GM18868 (cell line): Measurements from ENCODE around the gene MTMR1.

Source experiments
- ATAC-seq: cut with Tn5 transposase; IDR thresholded peaks from one replicate; pipeline ENCODE4 v1.9.1; 2021; ENCODE audit warnings: mild to moderate bottlenecking, moderate library complexity; ENCODE audit not compliant: unreplicated experiment

Gene MTMR1

DNA sequence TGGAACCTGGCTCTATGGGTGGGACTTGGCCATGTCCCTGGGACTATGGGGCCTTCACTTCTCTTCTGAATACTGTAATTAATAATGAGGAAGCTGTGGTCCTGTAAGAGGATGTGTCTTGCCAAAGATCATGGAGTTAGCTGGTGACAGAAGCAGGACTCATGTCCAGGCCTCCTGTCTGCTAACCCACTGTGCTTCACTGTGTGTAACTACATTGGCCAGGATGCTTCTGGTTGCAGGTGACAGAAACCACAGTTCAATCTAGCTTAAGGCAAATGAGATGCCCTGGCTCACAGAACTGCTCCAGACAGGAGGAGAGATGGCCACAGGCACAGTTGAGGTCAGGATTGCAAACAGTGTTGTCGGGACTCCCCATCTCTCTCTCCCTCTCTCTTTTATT, 3.1 kb downstream of the MTMR1 start:
- no peak for ATAC-seq

DNA sequence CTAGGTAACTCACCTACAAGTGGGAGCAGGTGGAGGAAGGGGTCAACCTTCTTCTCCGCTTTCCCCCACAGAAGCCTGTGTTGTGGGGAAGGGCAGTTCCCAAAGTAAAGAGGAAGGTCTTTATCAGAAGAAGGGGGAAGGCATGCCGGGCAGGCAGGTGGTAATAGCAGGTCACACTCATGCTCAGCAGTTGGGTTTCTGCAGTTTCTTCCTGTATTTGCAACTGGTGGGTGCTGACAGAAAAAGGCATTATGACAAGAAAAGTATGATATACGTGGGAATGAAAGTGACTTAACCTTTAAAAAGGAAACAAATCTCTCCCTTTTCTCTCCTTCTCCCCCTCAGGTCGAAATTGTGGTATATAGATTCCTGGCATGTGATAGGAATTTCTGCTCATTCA, 3.7 kb downstream of the MTMR1 start:
- ATAC-seq: no peak

DNA sequence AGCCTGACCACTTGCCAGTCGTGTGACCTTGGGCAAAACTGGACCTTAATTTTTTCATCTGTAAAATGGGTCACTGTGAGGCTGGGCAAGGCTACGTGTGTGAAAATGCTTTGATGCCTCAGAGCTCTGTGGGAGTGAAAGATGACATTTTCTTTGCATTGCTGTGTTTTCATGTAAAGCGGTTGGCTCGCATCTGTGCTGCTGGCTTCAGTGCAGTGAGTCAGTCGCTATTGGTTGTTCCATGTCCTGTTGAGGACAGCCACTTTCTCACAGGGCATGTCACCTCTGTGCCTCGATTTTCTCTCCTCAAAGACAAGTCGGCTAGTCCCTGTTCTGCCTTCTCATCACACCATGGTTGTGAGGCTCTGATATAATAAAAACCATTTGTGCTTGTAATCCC, 4.4 kb downstream of the MTMR1 start:
- ATAC-seq: no peak

DNA sequence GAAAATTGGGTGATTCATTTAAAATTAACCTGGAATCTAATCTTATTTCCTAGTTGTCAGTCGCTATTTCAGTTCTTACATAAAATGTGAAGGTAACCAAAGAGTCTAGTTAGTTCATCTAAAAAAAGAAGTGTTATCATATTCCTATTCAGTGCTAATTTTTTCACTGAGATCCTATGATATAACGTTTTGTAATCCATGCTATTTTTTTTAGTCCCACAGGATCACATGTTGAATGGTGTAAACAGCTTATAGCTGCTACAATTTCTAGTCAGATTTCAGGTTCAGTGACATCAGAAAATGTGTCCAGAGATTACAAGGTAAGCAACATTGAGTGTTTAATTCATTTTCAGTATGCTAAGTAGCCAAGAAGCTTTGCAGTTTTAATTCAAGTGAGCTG, 5.8 kb downstream of the MTMR1 start:
- ATAC-seq: no peak

DNA sequence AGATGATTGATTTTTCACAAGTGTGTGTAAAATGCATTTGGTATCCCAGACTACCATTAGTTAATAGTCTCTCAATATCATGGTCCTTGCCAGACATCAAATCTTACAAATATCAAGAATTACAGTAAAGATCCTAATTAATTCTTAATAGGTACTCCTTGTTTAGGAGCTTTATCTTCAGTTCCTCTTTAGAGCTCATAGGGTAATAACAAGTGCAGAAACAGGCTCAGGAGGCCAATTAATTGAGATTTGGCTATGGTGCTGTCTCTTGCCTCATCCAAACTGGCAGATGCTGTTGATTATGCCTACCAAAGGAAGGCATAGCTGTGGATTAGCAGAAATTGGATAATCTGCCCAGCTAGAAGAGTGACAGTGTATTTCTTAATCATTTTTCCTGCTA, 6.9 kb downstream of the MTMR1 start:
- ATAC-seq: no peak

DNA sequence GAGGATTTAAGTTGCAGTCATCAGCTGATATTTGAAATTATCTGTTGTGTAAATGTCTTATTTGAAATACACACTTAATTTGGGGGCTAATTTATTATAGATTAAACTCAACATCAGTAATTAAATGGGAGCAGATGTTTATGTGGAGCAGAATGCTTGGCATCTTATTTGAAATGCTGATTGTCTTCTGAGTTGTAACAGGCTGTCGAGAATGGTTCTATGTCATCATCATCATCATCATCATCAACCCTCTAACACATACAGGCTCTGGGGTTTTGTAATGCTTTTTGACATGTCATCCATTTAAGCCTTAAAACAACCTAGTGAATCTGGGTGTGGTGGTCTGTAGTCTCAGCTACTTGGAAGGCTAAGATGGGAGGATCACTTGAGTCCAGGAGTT, 8.2 kb downstream of the MTMR1 start:
- ATAC-seq: no peak

DNA sequence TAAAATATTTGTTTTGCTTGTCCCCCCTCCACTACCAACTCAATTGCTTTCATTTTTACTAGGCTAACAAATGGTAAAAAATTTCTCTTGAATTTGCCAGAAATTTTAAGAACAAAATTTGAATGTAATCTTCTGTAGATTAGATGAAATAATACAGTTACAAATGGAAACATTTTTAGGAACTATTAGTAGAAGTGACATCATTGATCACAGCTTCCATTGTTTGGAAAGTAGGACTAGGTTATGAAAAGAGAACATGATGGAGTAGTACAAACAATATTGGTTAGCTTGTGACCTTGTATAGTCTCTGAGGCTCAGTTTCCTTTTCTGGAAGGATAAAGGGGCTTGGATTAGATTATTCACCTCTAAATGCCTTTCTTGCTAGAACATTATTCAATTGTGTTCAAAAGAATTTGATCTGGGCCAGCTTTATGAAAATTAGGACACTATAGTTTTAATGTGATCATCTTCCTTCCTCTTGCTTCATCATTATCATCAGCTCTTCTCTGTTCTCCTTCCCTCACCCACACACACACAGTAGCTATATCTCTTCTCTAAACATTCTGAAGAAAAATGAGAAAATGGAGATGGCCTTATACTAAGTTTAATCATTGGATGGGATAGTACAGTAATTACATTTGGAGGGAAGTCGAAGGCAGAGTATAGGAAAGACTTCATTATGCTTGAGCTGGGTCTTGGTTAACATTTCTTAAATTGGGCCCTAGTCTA, 9.9 kb downstream of the MTMR1 start:
- no peak for ATAC-seq

DNA sequence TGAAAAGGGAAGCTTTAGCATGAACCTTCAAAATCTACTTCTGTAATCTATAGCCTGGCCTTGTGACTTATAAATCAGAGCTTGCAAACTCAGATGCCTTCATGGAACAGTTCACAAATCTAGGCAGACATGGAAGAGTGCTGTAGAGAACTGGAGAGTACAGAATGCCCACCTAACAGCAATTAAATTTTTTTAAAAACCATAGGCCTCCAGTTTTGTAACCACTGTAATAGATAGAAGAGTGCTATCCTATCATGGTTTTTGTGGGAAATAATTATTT, 10.4 kb downstream of the MTMR1 start:
- ATAC-seq: no peak

DNA sequence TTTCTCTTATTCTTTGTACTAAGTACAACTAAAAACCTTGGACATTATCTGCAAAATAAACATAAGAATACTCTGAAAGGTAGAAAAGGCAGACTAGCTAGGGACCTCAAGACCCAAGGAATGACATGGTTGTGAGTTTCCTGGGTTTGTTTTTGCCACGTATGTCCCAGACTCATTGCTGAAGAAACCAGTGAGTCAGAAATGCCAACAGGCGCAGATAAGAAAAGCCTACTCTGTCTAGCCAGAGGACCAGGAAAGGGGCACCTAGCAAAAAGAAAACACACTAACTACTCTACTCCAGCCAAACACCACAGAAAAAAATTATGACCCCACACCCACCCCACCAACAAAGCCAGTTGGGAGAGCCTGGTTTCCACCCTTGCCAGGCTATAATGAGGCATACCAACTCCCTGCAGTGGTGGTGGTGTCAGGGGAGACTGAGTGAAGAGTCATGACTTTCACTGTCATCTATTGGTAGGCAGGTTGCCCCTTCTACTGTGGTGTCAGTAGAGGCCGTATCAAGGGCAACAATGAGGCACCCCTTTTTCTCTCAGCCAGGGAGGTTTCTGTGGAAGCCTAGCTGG, 10.9 kb downstream of the MTMR1 start:
- ATAC-seq: no peak

DNA sequence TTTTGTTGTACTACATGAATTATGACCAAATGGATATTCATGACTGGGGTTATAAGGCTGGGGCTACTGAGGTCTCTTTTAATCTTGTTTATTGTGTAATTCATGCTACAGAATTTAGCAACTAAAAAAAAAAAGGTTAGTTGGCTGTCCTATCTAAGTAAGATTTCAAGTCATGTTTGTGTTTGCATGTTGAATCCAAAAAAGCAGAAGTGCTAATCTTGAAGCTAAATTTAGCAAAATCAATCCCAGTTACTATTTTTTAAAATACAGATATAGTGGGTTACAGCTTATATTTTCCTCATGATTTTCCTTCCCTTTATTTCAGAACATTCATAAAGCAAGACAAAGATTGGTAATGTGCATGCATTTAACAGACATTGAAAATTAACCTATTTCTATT, 19.4 kb downstream of the MTMR1 start:
- ATAC-seq: no peak

DNA sequence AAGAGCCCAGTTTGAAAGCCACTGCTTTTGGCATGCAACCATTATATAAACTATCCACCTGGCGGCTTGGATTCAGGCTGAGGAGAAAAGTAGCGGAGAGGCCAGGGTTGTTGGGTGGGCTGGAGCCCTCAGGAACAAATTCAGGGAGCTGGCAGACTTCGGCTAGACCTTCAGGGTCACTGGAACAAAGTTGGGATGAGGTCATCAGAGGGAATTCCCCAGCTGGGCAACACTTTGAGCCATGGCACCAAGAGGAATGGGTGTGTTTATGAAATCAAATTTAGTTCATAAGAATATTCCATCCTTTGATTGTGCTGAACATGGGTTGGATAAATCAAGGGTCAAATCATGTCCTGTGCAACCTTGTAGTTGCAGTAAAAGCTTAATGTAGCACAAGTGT, 22.0 kb downstream of the MTMR1 start:
- no peak for ATAC-seq

DNA sequence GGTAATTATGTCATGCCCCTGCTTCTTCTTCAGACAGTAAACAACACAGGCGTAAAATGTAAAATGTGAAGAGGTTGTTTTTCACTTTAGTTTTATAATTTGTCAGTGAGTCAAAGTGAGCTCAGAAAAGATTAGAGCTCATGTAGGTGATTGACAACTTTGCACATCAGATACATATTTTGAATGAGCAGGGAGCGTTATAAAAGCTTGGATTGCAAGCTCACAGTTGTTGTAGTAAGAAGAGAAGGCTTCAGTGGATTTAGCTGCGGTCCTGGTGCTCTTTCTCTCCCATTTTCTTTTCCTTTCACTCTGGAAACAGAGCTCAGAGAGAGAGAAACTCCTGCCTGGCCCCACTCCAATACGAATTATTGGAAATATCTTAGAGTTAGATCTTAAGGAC, 26.4 kb downstream of the MTMR1 start:
- no peak for ATAC-seq

DNA sequence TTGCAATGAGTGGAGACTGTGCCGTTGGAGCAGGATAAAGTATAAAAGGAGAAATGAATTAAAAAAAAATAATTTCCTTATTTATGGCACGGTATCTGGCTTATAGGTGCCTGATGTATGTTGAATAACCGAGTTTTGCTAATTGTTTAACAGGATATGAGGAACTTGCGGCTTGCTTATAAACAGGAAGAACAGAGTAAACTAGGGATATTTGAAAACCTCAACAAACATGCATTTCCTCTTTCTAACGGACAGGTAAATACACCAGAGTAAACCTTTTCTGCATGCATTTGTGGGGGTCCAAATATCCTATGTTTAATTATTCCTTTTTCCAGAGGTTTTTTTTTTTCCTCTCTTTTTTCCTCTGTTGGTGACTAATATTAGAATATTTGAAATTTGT, 36.8 kb downstream of the MTMR1 start:
- no peak for ATAC-seq

DNA sequence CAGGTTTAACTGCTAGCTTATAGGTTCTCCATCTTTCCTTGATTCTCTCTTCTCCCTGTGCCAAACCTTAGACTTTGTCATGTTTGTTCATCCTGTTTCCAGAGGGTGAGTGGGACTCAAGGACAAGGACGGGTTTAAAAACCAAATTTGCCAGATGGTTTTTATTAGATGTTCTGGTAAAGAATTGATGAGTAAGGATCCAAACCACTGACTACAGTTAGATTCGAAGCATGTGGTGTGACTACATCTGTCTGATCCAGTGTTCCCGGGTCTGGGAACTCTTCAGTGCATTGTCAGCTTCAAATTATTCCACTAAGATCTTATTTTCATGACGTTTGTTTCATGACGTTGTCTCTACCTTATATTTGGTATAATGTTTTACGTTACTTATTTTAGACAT, 37.5 kb downstream of the MTMR1 start:
- ATAC-seq: no peak

DNA sequence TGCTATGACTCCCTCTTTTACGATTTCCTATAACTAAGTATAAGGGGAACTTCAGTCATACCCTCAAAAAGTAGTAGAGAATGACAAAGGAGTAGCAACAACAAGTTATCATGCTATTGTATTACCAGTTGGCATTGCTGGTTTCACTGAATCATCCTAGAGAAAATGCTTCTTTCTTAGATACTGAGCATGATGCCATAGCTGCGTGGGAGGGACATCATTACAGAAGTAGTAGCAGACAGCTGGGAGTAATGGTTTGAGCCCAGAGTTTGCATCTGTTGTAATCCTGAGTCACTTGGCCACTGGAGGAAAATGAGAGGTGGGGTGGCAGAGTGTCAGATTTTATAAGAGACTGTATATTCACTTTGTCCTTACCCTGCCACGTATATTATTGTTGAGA, 38.6 kb downstream of the MTMR1 start:
- ATAC-seq: no peak

DNA sequence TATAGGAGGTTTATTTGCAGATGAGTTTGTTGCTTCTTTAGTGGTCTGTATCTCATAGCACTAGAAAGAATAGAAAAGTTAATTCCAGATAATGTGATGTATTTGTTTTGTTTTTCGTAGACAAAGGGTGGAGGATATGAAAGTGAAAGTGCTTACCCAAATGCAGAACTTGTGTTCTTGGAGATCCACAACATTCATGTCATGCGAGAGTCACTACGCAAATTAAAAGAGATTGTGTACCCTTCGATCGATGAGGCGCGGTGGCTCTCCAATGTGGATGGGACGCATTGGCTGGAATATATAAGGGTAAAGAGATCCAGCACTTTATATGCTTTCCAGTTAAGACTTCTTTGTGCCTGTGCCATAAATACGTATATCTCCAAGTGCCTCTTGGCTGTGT, 43.3 kb downstream of the MTMR1 start:
- ATAC-seq: peak; percentile 66

DNA sequence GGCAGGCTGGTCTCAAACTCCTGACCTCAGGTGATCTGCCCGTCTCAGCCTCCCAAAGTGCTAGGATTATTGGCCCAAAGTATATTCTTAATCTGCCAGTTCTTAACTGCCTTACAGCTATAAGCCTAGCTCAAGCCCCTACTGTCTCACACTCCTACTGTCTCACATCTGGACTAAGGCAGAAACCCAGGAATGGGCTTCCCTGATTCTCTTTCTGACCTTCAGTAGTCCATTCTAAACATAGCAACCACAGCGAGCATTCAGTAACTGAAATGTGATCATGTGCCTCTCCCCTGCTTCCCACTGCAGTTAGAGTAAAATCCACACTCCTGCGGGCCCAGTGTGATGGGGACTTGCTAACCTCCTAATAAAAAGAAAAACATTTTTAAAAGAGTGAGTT, 58.9 kb downstream of the MTMR1 start:
- ATAC-seq: no peak

DNA sequence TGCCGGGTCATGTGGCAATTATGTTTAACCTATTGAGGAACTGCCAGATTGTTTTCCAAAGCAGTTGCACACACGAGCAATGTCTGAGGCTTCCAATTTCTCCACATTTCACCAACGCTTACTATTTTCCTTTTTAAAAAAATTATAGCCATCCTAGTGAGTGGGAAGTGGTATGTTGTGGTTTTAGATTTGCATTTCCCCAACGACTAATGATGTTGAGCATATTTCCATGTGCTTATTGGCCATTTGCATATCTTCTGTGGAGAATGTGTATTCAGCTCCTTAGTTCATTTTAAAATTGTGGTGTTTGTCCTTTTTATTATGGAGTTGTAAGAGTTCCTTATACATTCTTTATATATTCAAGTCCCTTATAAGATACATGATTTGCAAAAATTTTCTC, 60.2 kb downstream of the MTMR1 start:
- no peak for ATAC-seq

DNA sequence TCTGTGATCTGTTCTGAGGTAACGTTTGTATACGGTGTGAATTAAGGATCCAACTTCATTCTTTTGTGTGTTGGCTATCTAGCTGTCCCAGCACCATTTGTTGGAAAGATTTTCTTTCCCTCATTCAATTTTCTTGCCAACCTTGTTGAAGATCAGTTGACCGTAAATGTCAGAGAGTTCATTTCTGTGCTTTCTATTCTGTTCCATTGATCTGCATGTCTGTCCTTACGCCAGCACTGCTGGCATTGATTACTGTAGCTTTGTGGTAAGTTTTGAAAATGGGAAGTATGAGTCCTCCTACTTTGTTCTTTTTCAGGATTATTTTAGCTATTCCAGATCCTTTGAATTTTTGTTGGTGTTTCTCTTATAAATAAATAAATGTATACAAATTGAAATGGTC, 60.8 kb downstream of the MTMR1 start:
- ATAC-seq: no peak

DNA sequence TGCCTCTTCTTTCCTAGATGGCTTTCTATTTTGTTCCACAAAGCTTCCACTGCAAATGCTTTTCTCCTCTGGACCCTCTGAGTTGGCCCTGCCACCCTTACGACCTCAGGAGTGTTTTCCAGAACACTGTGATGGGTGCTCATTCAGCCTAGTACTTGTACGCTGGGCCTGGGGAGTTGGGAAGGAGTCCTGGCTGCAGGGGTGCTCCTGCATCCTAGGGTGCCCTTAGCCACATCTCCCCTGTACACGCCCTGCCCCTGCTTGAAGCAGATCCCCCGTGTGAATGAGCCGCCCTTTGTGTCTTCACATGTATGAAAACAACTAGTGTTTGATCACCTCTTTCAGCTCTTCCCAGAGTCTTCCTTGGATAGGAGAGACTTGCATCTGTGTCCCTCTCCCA, 64.2 kb downstream of the MTMR1 start:
- ATAC-seq: no peak

DNA sequence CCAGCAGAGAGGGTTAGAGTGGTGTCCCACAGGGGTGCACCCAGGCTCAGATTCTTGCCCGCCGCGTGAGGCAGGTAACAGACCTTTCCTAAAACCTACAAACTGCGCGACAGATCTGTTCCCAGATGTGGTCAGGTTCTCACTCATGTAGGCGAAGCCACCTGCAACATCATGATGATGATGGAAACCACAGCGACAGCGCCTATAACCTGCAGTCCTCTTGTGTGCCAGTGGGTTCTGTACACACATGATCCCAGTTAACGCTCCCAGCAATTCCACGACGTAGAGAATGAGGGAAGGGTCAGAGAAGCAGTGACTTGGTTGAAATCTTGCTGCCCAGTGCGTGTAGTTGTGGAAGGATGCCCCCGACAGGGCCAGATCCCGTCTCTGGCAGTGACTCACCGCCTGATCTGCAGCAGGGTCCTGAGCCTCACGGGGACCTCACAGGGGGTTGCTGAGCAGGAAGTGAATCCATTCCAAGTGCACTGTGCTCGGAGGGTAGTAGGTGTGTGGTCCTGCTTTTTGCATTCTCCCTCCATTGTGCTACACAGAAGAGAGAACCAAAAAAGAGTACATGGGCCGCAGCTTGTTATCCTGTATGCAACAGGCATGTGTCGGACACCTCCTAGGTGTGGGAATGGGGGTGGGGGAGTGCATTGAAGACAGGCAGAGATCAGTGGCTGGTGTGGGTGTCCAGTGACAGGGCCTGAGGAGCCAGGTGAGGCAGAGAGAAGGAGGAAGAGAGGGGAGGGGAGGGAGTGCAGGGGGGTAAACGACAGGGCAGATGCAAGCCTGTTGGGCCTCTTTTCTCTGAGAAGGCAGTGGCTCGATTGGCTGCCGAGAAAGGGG, 66.6 kb downstream of the MTMR1 start:
- no peak for ATAC-seq

DNA sequence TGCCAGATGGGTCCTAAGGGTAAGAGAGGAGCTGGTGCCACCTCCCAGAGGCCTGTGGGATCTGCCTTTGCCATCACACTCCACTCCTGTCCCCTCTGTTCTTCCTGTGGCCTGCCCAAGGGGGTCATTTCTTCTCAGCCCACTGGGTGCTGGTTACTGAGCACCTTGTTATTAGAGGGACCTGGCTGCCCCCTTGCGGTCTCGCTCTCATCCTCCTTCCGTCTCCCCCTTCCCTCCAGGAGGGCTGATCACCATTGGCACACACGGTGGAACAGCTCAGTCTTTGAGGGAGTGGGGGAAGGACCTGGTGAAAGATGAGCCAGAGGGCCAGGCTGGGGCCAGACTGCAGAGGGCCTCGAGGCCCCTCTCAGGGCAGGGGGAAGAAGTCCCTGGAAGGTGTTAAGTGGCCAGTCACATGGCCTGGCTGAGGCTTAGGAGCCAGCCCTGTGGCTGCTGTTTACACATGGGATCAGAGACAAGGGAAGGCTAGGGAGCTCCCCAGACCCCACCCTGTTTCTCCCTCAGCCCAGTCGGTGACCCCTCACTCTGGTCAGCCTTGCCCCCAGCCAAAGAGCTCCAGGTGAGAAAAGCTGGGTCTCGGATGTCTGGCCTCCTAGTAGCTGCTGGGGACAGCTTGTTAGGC, 68.1 kb downstream of the MTMR1 start:
- no peak for ATAC-seq
